Immature natural killer cell (primary cell): Measurements from ENCODE around the gene ZIC4. TPM values are rescaled to one million over a fixed set of nuclear protein-coding genes. Genes with fewer than 3 reads are reported as not detected.

Experiments used
- DNase-seq, 3 donors: peaks; one replicate each; pipeline ENCODE4 v3.0.0; 2022; ENCODE audit warnings: mixed read lengths in 1 of 3
- H3K27ac Mint-ChIP-seq, 6 donors: one replicate each; pipeline ENCODE4 v1.8.0; 2020; ENCODE audit warnings: mixed read lengths in 6 of 6, mild to moderate bottlenecking in 5 of 6, inconsistent platforms in 4 of 6, moderate library complexity in 3 of 6
- H3K27me3 Mint-ChIP-seq, 3 donors: one replicate each; pipeline ENCODE4 v1.8.0; 2020 to 2021; ENCODE audit warnings: low read depth in 3 of 3, mild to moderate bottlenecking in 3 of 3, mixed read lengths in 3 of 3, moderate library complexity in 3 of 3, inconsistent platforms in 1 of 3
- H3K36me3 Mint-ChIP-seq, 3 donors: one replicate each; pipeline ENCODE4 v1.8.0; 2020; ENCODE audit warnings: mixed read lengths in 3 of 3, inconsistent platforms in 2 of 3, mild to moderate bottlenecking in 2 of 3
- H3K4me1 Mint-ChIP-seq, 2 donors: one replicate each; pipeline ENCODE4 v1.8.0; 2020; ENCODE audit warnings: inconsistent platforms in 2 of 2, mild to moderate bottlenecking in 2 of 2, mixed read lengths in 2 of 2, moderate library complexity in 1 of 2
- H3K4me3 Mint-ChIP-seq, 5 donors: one replicate each; pipeline ENCODE4 v1.8.0; 2020; ENCODE audit warnings: mild to moderate bottlenecking in 5 of 5, mixed read lengths in 5 of 5, inconsistent platforms in 3 of 5, moderate library complexity in 3 of 5
- H3K9me3 Mint-ChIP-seq, 6 donors: one replicate each; pipeline ENCODE4 v1.8.0; 2020; ENCODE audit warnings: mild to moderate bottlenecking in 6 of 6, mixed read lengths in 6 of 6, inconsistent platforms in 4 of 6, moderate library complexity in 3 of 6
- polyA plus RNA-seq, 3 donors: library from polyadenylated mRNA; unstranded; fragments of 300-500 nt; fragmentation: Illumina TruSeq; gene quantifications; one replicate each; pipeline ENCODE4 v1.2.3, GENCODE V29; 2021

The ZIC4 gene
- polyA plus RNA-seq, 3 donors from 2014 or later: not detected

- no peak for DNase-seq
- no peaks in the 10 kb centered on the region for H3K4me1 Mint-ChIP-seq
- H3K27me3 Mint-ChIP-seq: peaks cover 16 to 35% (median 18%) of the 10 kb centered on the region in 3 donors
- no peak overlapping the region for H3K27ac Mint-ChIP-seq
- H3K9me3 Mint-ChIP-seq: peaks cover 20 to 70% (median 27%) of the 10 kb centered on the region in 6 donors
- peaks cover 0 to 4% (median 3%) of the 10 kb centered on the region in 3 donors for H3K36me3 Mint-ChIP-seq
- H3K4me3 Mint-ChIP-seq: no peak overlapping the region
Observed at GRCh38 chr3:147373301-147373700, 33.0 kb downstream of the ZIC4 start.

- Mint-ChIP-seq H3K27me3 (peaks cover 14 to 34% (median 18%) of the 10 kb centered on the region in 3 donors), H3K4me3 (no peak overlapping the region), H3K4me1 (no peaks in the 10 kb centered on the region), H3K9me3 (peaks cover 20 to 66% (median 28%) of the 10 kb centered on the region in 6 donors), H3K36me3 (peaks cover 0 to 4% (median 3%) of the 10 kb centered on the region in 3 donors), H3K27ac (no peak overlapping the region)
- no peak for DNase-seq
Observed at GRCh38 chr3:147372525-147373027, 33.8 kb downstream of the ZIC4 start.

- Mint-ChIP-seq H3K9me3 (peaks cover 20 to 59% (median 28%) of the 10 kb centered on the region in 6 donors), H3K4me1 (no peaks in the 10 kb centered on the region), H3K4me3 (no peak overlapping the region), H3K27me3 (peaks cover 12 to 33% (median 18%) of the 10 kb centered on the region in 3 donors), H3K27ac (no peak overlapping the region), H3K36me3 (peaks cover 0 to 4% (median 3%) of the 10 kb centered on the region in 3 donors)
- no peak for DNase-seq
Observed at GRCh38 chr3:147371771-147372340, 34.5 kb downstream of the ZIC4 start.

GRCh38 chr3:147371140-147371539, 35.2 kb downstream of the ZIC4 start:
- Mint-ChIP-seq H3K27me3 (peaks cover 12 to 33% (median 18%) of the 10 kb centered on the region in 3 donors), H3K4me3 (no peak overlapping the region), H3K4me1 (no peaks in the 10 kb centered on the region), H3K36me3 (peaks cover 0 to 4% (median 3%) of the 10 kb centered on the region in 3 donors), H3K27ac (no peak overlapping the region), H3K9me3 (peaks cover 20 to 59% (median 28%) of the 10 kb centered on the region in 6 donors)
- DNase-seq: no peak

DNA sequence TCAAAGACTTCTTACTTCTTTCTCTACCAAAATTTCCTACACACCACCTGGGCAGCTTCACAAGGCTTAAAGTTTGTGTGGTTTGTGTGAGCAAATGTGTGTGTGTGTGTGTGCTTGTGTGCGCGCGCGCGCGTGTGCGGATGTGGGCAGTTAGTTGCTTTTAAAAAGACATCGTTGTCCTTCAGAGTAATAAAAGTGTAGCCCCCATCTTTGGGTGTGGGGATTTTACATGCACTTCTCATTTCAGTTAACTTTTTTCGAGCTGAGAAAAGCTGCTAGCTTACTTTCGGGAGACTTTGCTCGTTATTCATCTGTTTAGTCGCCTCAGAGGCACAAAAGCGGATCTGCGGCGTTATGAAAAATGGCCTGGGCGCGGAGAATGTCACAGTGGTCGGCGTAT, 36.0 kb downstream of the ZIC4 start:
- H3K27ac Mint-ChIP-seq: no peak overlapping the region
- DNase-seq: no peak
- peaks cover 20 to 64% (median 28%) of the 10 kb centered on the region in 6 donors for H3K9me3 Mint-ChIP-seq
- H3K4me3 Mint-ChIP-seq: no peak overlapping the region
- peaks cover 0 to 4% (median 3%) of the 10 kb centered on the region in 3 donors for H3K36me3 Mint-ChIP-seq
- no peaks in the 10 kb centered on the region for H3K4me1 Mint-ChIP-seq
- H3K27me3 Mint-ChIP-seq: peaks cover 12 to 33% (median 18%) of the 10 kb centered on the region in 3 donors

DNA sequence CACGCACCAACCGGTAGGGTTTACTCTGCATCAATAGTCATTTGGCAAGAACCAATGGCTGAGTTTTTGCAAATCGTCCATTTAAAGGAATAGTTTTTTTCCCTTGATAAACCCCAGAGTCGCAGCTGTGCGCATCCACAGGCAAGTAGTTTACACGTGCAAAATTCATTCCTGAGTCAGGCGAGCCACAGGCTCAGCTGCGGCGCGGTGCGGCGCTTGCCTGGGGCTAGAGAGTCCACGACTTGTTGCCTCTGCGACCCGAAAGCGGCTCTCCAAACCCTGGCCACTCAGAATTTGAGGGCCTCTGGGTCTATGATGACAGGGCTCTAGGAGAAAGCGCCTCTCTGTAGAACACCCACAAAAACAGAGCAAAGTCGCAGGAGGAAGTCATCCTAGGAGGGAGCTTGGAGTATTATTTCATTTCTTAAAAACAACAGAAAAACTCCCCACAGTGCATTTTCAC, 36.7 kb downstream of the ZIC4 start:
- no peaks in the 10 kb centered on the region for H3K4me1 Mint-ChIP-seq
- peaks cover 12 to 34% (median 18%) of the 10 kb centered on the region in 3 donors for H3K27me3 Mint-ChIP-seq
- peaks cover 20 to 71% (median 27%) of the 10 kb centered on the region in 6 donors for H3K9me3 Mint-ChIP-seq
- H3K4me3 Mint-ChIP-seq: no peak overlapping the region
- H3K36me3 Mint-ChIP-seq: peaks cover 0 to 4% (median 3%) of the 10 kb centered on the region in 3 donors
- no peak for DNase-seq
- H3K27ac Mint-ChIP-seq: no peak overlapping the region

GRCh38 chr3:147369231-147369630, 37.1 kb downstream of the ZIC4 start:
- Mint-ChIP-seq H3K4me3 (no peak overlapping the region), H3K27me3 (peaks cover 12 to 36% (median 16%) of the 10 kb centered on the region in 3 donors), H3K36me3 (peaks cover 0 to 4% (median 3%) of the 10 kb centered on the region in 3 donors), H3K9me3 (peaks cover 16 to 75% (median 27%) of the 10 kb centered on the region in 6 donors), H3K4me1 (no peaks in the 10 kb centered on the region), H3K27ac (no peak overlapping the region)
- no peak for DNase-seq

DNA sequence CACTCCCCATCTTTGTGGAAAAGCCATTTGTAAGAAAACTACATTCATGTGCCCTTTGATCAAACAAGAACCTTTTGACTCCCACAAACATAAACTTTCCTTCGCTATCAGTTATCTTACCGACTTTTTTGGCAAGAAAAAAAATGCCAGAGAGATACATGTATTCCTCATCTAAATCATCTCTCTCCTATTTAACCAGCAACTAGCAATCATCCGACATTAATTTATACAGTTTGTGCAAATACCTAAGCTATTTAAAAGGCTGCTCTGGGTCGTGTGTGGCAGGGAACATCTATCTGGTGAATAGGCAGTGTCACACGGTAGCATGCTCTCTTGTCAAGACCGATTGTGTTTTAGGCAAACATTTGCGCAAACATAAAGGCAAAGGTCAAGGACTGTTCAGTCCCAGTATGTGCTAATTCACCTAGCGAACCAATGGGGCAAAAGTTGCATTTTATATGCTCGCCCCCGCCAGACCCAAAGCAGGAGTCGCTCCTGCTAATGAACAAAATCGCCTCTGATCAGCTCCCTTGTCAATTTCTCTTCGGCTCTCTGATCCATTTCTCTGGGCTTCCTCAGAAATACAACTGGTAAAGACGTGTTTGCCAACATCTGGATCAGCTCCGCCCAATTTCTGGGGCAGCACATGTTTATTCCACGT, 37.7 kb downstream of the ZIC4 start:
- peaks cover 17 to 70% (median 25%) of the 10 kb centered on the region in 6 donors for H3K9me3 Mint-ChIP-seq
- H3K27ac Mint-ChIP-seq: no peak overlapping the region
- H3K4me1 Mint-ChIP-seq: no peaks in the 10 kb centered on the region
- no peak for DNase-seq
- H3K27me3 Mint-ChIP-seq: peaks cover 14 to 35% (median 15%) of the 10 kb centered on the region in 3 donors
- peak overlapping the region in 1 of 5 donors; percentile 31 for H3K4me3 Mint-ChIP-seq
- peaks cover 0 to 4% (median 3%) of the 10 kb centered on the region in 3 donors for H3K36me3 Mint-ChIP-seq

DNA sequence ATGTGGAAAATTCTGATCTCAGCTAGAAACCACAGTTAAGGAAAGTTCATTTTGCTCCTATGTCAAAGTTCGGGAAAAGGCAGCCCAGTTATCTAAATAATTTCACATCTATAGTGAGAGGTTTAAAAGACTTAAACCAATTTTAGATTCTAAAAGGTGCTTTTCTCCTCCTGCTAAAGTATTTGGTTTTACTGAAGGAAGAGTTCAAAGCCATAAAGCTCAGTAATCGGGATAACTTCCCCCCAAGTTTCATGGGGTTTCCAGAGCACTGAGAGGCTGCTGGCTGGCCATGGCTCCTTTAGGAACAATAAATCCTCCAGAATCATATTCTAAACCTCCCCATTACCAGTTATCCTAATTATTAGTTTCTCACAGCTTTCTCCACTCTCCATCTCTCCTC, 38.2 kb downstream of the ZIC4 start:
- Mint-ChIP-seq H3K36me3 (peaks cover 0 to 4% (median 3%) of the 10 kb centered on the region in 3 donors), H3K4me3 (no peak overlapping the region), H3K27me3 (peaks cover 14 to 35% (median 16%) of the 10 kb centered on the region in 3 donors), H3K9me3 (peaks cover 16 to 65% (median 25%) of the 10 kb centered on the region in 6 donors), H3K4me1 (no peaks in the 10 kb centered on the region), H3K27ac (no peak overlapping the region)
- no peak for DNase-seq

GRCh38 chr3:147367676-147368075, 38.7 kb downstream of the ZIC4 start:
- Mint-ChIP-seq H3K27me3 (peaks cover 14 to 33% (median 16%) of the 10 kb centered on the region in 3 donors), H3K4me3 (no peak overlapping the region), H3K9me3 (peaks cover 15 to 60% (median 24%) of the 10 kb centered on the region in 6 donors), H3K36me3 (peaks cover 0 to 4% (median 3%) of the 10 kb centered on the region in 3 donors), H3K27ac (no peak overlapping the region), H3K4me1 (no peaks in the 10 kb centered on the region)
- no peak for DNase-seq

DNA sequence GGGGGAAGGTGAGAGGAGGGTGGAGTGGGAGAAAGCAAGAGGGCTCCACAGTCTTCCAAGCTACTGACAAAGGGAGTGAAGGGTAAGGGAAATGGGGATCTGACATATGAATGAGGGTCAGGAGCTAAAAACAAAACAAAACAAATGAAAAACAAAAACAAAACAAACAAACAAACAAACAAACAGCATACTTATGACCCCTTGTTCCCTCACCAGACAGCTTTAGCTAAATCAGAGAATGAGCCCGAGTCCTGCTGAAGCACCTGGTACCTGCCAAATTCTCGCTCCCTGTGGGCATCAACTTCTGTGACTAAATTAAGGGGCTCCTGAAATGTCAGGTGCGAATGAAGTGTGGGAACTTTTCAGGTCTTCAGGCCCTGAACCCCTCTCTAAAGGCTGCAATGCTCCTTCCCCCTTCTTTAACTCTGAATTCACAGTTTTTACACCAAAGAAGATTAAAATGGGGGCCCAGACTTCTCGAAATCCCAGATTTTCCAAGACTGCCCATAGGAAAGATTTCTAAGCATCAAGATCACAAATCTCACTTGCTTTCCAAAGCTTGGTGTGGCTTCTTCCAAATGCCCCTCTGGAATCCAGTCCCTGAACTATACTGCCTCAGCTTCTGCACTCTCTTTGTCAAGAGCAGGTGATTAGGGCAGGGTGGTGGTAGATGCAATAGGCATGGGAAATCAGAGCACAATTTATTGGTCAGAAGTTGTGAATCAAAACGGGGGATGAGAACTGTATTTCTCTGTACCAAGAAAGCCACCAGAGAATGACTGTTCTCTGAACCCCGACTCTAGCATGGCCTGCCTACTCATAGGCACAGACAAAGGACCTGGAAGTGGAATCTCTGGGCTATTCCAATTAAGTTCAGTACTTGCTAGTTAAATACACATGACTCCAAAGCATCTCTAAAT, 40.9 kb downstream of the ZIC4 start:
- no peak for DNase-seq
- Mint-ChIP-seq H3K27me3 (peaks cover 8 to 24% (median 12%) of the 10 kb centered on the region in 3 donors), H3K36me3 (peaks cover 0 to 4% (median 0%) of the 10 kb centered on the region in 3 donors)

DNA sequence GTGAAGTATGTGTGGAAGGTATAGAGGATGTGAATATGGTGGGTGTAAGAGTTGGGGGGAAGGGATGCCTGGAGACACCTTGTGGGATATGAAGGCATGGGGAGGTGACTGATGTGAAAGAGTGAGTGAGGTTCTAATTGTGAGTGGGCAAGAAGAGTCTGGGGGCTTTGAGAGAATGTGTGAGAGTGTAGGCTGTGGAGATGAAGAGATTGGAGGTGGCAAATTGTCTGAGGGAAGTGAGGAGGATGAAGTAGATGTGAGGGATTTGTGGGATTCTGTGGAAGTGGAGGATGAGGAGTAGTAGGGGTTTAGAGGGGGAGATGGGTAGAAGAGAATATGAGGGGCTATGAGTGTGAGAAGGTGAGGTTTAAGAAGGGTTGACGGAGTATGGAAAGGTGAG, 41.6 kb downstream of the ZIC4 start:
- no peak for DNase-seq
- Mint-ChIP-seq H3K9me3 (peaks cover 9 to 47% (median 19%) of the 10 kb centered on the region in 6 donors), H3K27me3 (peaks cover 9 to 20% (median 11%) of the 10 kb centered on the region in 3 donors), H3K4me3 (no peak overlapping the region), H3K27ac (no peak overlapping the region), H3K4me1 (no peaks in the 10 kb centered on the region), H3K36me3 (peaks cover 0 to under 1% (median 0%) of the 10 kb centered on the region in 3 donors)

More for the DNA sequence above, 40.9 kb downstream of the ZIC4 start:
- H3K27ac Mint-ChIP-seq: no peak overlapping the region
- H3K9me3 Mint-ChIP-seq: peaks cover 6 to 47% (median 21%) of the 10 kb centered on the region in 6 donors
- H3K4me1 Mint-ChIP-seq: no peaks in the 10 kb centered on the region
- no peak overlapping the region for H3K4me3 Mint-ChIP-seq
